HEK293 (cell line): ENCODE data around the gene MERTK.

ENCODE experiments used
- CTCF ChIA-PET: fragments of 350-600 bp; formaldehyde crosslinking; extraction: SDS; loops from one replicate; lab custom pipeline; 2021; ENCODE audit warnings: antibody characterized with exemption; lab: Yijun Ruan, JAX
- POLR2A ChIA-PET: fragments of 300-600 bp; formaldehyde crosslinking; extraction: SDS; loops from one replicate; lab custom pipeline; 2020; ENCODE audit warnings: antibody characterized with exemption, inconsistent platforms; lab: Yijun Ruan, JAX
- H3K27ac ChIP-seq: fragments of 200-500 bp; sonication (Bioruptor generic); 2 replicates; pipeline ENCODE4 v1.5.1; 2014; ENCODE audit warnings: low read depth, low read length, control low read depth, inconsistent platforms; ENCODE audit errors: extremely low read depth
- H3K36me3 ChIP-seq, 2 experiments: fragments of 200-500 bp in 1 of 2; sonication (Bioruptor generic) in 1 of 2; 1 replicate in 1 of 2; 2 replicates in 1 of 2; pipeline ENCODE4 v1.5.1; 2014 to 2017; ENCODE audit warnings: inconsistent platforms in 2 of 2, low read length in 2 of 2; ENCODE audit not compliant: control insufficient read depth in 2 of 2, insufficient read depth in 1 of 2
- H3K4me1 ChIP-seq: fragments of 200-500 bp; sonication (Bioruptor generic); 2 replicates; pipeline ENCODE4 v1.5.1; 2014; ENCODE audit warnings: mild to moderate bottlenecking, low read length, inconsistent platforms; ENCODE audit not compliant: control insufficient read depth, insufficient read depth
- H3K4me3 ChIP-seq: 2 replicates; pipeline ENCODE4 v1.5.1; 2011; ENCODE audit warnings: low read depth, mild to moderate bottlenecking, control low read depth, low read length, moderate library complexity
- H3K9me3 ChIP-seq: fragments of 200-500 bp; sonication (Bioruptor generic); 2 replicates; pipeline ENCODE4 v1.5.1; 2014; ENCODE audit warnings: low read depth, low read length, inconsistent platforms; ENCODE audit not compliant: control insufficient read depth, insufficient read depth
- KLF10 ChIP-seq: fragments of 450-650 bp; IDR thresholded peaks from 2 replicates; pipeline ENCODE4 v1.5.1; 2018; ENCODE audit warnings: missing biosample characterization, mild to moderate bottlenecking, missing genetic modification characterization
- KLF7 ChIP-seq: fragments of 450-650 bp; formaldehyde crosslinking; IDR thresholded peaks from 2 replicates; pipeline ENCODE4 v1.5.1; 2016; ENCODE audit warnings: missing biosample characterization, missing genetic modification characterization, borderline replicate concordance
- OVOL3 ChIP-seq: fragments of 450-650 bp; formaldehyde crosslinking; IDR thresholded peaks from 2 replicates; pipeline ENCODE4 v1.5.1; 2016; ENCODE audit warnings: missing biosample characterization, missing genetic modification characterization
- PRDM1 ChIP-seq: fragments of 450-650 bp; formaldehyde crosslinking; IDR thresholded peaks from 2 replicates; pipeline ENCODE4; 2016; ENCODE audit warnings: missing biosample characterization, missing genetic modification characterization
- PRDM4 ChIP-seq: fragments of 450-650 bp; formaldehyde crosslinking; IDR thresholded peaks from 2 replicates; pipeline ENCODE4 v1.5.1; 2017; ENCODE audit warnings: missing biosample characterization, missing genetic modification characterization
- SP7 ChIP-seq: fragments of 450-650 bp; formaldehyde crosslinking; IDR thresholded peaks from 2 replicates; pipeline ENCODE4 v1.5.1; 2016; ENCODE audit warnings: missing biosample characterization, missing genetic modification characterization
- TCF7L2 ChIP-seq: IDR thresholded peaks from 2 replicates; pipeline ENCODE4 v1.6.1; 2011; ENCODE audit warnings: low read depth, mild to moderate bottlenecking, inconsistent platforms, low read length, moderate library complexity, borderline replicate concordance
- TRIM28 ChIP-seq: IDR thresholded peaks from 2 replicates; pipeline ENCODE4 v1.6.1; 2011; ENCODE audit warnings: low read length, control low read depth, borderline replicate concordance
- YY1 ChIP-seq: fragments of 450-650 bp; formaldehyde crosslinking; IDR thresholded peaks from 2 replicates; pipeline ENCODE4 v1.5.1; 2018; ENCODE audit warnings: missing biosample characterization, missing genetic modification characterization
- ZBTB20 ChIP-seq: fragments of 450-650 bp; formaldehyde crosslinking; IDR thresholded peaks from 2 replicates; pipeline ENCODE4 v1.5.1; 2016; ENCODE audit warnings: missing biosample characterization, missing genetic modification characterization
- ZBTB7A ChIP-seq: fragments of 450-650 bp; formaldehyde crosslinking; IDR thresholded peaks from 2 replicates; pipeline ENCODE4 v1.5.1; 2016; ENCODE audit warnings: low read depth, missing biosample characterization, missing genetic modification characterization
- ZNF133 ChIP-seq: fragments of 450-650 bp; formaldehyde crosslinking; IDR thresholded peaks from 2 replicates; pipeline ENCODE4 v1.5.1; 2016; ENCODE audit warnings: missing biosample characterization, missing genetic modification characterization
- ZNF157 ChIP-seq: fragments of 450-650 bp; formaldehyde crosslinking; IDR thresholded peaks from 2 replicates; pipeline ENCODE4 v1.5.1; 2016; ENCODE audit warnings: missing biosample characterization, missing genetic modification characterization
- ZNF16 ChIP-seq: fragments of 450-650 bp; formaldehyde crosslinking; IDR thresholded peaks from 2 replicates; pipeline ENCODE4 v1.5.1; 2016; ENCODE audit warnings: low read depth, missing biosample characterization, missing genetic modification characterization
- ZNF211 ChIP-seq: fragments of 450-650 bp; formaldehyde crosslinking; IDR thresholded peaks from 2 replicates; pipeline ENCODE4 v1.5.1; 2016; ENCODE audit warnings: low read depth, missing biosample characterization, missing genetic modification characterization
- ZNF221 ChIP-seq: fragments of 450-650 bp; formaldehyde crosslinking; IDR thresholded peaks from 2 replicates; pipeline ENCODE4 v1.5.1; 2017; ENCODE audit warnings: missing biosample characterization, missing genetic modification characterization, borderline replicate concordance
- ZNF23 ChIP-seq: fragments of 450-650 bp; formaldehyde crosslinking; IDR thresholded peaks from 2 replicates; pipeline ENCODE4 v1.5.1; 2016; ENCODE audit warnings: missing biosample characterization, missing genetic modification characterization, borderline replicate concordance
- ZNF324 ChIP-seq: fragments of 450-650 bp; formaldehyde crosslinking; IDR thresholded peaks from 2 replicates; pipeline ENCODE4 v1.5.1; 2016; ENCODE audit warnings: missing biosample characterization, missing genetic modification characterization
- ZNF335 ChIP-seq: fragments of 450-650 bp; formaldehyde crosslinking; conservative IDR thresholded peaks from 2 replicates; pipeline ENCODE4 v1.5.1; 2016; ENCODE audit warnings: missing biosample characterization, missing genetic modification characterization
- ZNF366 ChIP-seq: fragments of 450-650 bp; formaldehyde crosslinking; conservative IDR thresholded peaks from 2 replicates; pipeline ENCODE4 v1.5.1; 2016; ENCODE audit warnings: missing biosample characterization, missing genetic modification characterization
- ZNF549 ChIP-seq: fragments of 450-650 bp; IDR thresholded peaks from 2 replicates; pipeline ENCODE4 v1.5.1; 2018; ENCODE audit warnings: missing biosample characterization, missing genetic modification characterization, mild to moderate bottlenecking, inconsistent platforms, moderate library complexity
- ZNF610 ChIP-seq: fragments of 450-650 bp; formaldehyde crosslinking; IDR thresholded peaks from 2 replicates; pipeline ENCODE4 v1.5.1; 2016; ENCODE audit warnings: missing biosample characterization, missing genetic modification characterization, borderline replicate concordance
- TF ChIP-seq, protein P1 (sequence below): fragments of 450-650 bp; formaldehyde crosslinking; IDR thresholded peaks from 2 replicates; pipeline ENCODE4 v1.5.1; 2016; ENCODE audit warnings: missing biosample characterization, missing genetic modification characterization
- TF ChIP-seq, protein P2 (sequence below): fragments of 450-650 bp; formaldehyde crosslinking; IDR thresholded peaks from 2 replicates; pipeline ENCODE4 v1.5.1; 2016; ENCODE audit warnings: missing biosample characterization, missing genetic modification characterization, borderline replicate concordance

Gene MERTK

DNA sequence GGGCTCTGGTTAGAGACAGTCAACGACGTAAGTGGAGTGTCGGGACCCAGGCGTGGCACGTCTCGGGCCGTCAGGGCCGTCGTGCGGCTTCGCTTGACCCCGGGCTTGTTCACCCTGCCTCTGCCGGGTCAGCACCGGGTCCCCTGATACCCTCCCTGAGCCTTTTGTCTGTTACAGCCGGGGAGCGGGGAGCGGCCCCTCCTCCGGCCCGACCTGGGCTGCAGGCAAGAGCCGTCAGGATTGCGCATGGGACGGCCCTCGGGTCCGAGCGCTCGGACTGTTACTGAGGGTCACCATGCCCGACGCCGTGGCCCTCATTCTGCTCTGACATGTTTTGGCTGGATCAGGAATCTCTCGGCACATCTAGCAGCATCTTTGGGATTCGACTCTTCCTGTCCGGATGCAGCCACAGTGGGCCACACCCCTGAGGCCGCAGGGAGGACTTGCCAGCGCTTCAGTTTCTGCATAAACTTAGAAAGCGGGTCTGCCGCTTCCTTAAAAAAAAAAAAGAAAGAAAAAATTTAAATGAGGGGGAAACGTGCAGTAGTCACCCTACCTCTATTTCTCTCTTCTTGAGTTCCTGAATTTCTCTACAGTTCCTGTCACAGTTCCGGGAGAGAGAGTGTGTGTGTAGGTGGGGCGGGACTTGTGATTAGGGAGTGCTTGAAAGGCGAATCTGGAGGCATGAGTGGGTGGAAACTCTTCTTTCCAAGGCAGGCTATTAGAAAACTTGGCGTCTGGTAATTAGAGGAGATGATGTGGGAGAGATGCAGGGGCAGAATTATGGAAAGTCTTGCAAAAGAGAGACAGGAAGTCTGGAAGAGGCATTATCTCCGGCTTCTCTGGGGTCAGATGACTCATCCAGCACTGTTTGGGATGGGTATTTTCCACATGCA lies 157.6 kb downstream of the MERTK start (continued):
- TF ChIP-seq ZNF133 (no peak), PRDM4 (peak; percentile 93), ZBTB20 (peak; percentile 41; the same call in 1 of the 2 replicates)
- TF ChIP-seq, all 188 proteins: peak for 27

DNA sequence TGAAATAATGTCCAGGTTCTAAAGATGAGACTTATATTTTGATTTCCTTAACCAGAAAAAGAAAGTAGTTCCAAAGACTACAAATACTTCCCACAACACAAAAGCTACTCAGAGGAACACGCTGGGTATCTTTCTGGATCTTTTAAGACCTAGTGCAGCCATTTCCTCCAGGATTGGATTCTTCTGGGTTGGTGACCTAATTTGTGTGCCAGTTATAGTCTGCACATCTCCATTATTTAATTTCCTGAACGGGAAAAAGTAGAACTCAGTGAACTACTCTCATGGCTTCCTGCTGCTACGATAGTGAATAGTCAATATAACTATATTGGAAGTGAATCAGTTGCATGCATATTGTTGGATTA lies 158.2 kb downstream of the MERTK start:
- no peak for TF ChIP-seq ZBTB7A
- no peak for TF ChIP-seq TCF7L2
- no peak for TF ChIP-seq KLF7 (tag by site-specific recombination)
- TF ChIP-seq TRIM28 = no peak
- 0 out of 2 replicates have a peak, but pooled peaks have one; percentile 1 for TF ChIP-seq SP7
- TF ChIP-seq, protein P1, sequence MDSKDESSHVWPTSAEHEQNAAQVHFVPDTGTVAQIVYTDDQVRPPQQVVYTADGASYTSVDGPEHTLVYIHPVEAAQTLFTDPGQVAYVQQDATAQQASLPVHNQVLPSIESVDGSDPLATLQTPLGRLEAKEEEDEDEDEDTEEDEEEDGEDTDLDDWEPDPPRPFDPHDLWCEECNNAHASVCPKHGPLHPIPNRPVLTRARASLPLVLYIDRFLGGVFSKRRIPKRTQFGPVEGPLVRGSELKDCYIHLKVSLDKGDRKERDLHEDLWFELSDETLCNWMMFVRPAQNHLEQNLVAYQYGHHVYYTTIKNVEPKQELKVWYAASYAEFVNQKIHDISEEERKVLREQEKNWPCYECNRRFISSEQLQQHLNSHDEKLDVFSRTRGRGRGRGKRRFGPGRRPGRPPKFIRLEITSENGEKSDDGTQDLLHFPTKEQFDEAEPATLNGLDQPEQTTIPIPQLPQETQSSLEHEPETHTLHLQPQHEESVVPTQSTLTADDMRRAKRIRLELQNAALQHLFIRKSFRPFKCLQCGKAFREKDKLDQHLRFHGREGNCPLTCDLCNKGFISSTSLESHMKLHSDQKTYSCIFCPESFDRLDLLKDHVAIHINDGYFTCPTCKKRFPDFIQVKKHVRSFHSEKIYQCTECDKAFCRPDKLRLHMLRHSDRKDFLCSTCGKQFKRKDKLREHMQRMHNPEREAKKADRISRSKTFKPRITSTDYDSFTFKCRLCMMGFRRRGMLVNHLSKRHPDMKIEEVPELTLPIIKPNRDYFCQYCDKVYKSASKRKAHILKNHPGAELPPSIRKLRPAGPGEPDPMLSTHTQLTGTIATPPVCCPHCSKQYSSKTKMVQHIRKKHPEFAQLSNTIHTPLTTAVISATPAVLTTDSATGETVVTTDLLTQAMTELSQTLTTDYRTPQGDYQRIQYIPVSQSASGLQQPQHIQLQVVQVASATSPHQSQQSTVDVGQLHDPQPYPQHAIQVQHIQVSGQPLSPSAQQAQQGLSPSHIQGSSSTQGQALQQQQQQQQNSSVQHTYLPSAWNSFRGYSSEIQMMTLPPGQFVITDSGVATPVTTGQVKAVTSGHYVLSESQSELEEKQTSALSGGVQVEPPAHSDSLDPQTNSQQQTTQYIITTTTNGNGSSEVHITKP = 0 out of 2 replicates have a peak, but pooled peaks have one; percentile 6
- TF ChIP-seq ZNF610 = no peak
- TF ChIP-seq ZNF221 (tag by site-specific recombination) = no peak
- TF ChIP-seq ZNF366 = 0 out of 2 replicates have a peak, but pooled peaks have one; percentile 5
- no peak for TF ChIP-seq ZNF324 (tag by site-specific recombination)
- no peak overlapping the region for H3K27ac ChIP-seq
- peaks cover 0 to under 1% of the 10 kb centered on the region in 2 experiments; a peak in 2 of 3 replicates for H3K36me3 ChIP-seq
- H3K9me3 ChIP-seq = no peaks in the 10 kb centered on the region
- ChIA-PET CTCF (no interaction called here), POLR2A (no interaction called here)
- H3K4me3 ChIP-seq = peak overlapping the region; percentile 86
- H3K4me1 ChIP-seq = peaks cover 6% of the 10 kb centered on the region

GRCh38 chr2:112059671-112060070 lies 161.3 kb downstream of the MERTK start:
- ChIA-PET CTCF (no interaction called here), POLR2A (no interaction called here)
- peaks cover 0 to 19% of the 10 kb centered on the region in 2 experiments; a peak in 2 of 3 replicates for H3K36me3 ChIP-seq
- peaks cover 3% of the 10 kb centered on the region for H3K4me1 ChIP-seq
- no peak overlapping the region for H3K4me3 ChIP-seq
- no peaks in the 10 kb centered on the region for H3K9me3 ChIP-seq
- no peak overlapping the region for H3K27ac ChIP-seq
- TF ChIP-seq, protein P2, sequence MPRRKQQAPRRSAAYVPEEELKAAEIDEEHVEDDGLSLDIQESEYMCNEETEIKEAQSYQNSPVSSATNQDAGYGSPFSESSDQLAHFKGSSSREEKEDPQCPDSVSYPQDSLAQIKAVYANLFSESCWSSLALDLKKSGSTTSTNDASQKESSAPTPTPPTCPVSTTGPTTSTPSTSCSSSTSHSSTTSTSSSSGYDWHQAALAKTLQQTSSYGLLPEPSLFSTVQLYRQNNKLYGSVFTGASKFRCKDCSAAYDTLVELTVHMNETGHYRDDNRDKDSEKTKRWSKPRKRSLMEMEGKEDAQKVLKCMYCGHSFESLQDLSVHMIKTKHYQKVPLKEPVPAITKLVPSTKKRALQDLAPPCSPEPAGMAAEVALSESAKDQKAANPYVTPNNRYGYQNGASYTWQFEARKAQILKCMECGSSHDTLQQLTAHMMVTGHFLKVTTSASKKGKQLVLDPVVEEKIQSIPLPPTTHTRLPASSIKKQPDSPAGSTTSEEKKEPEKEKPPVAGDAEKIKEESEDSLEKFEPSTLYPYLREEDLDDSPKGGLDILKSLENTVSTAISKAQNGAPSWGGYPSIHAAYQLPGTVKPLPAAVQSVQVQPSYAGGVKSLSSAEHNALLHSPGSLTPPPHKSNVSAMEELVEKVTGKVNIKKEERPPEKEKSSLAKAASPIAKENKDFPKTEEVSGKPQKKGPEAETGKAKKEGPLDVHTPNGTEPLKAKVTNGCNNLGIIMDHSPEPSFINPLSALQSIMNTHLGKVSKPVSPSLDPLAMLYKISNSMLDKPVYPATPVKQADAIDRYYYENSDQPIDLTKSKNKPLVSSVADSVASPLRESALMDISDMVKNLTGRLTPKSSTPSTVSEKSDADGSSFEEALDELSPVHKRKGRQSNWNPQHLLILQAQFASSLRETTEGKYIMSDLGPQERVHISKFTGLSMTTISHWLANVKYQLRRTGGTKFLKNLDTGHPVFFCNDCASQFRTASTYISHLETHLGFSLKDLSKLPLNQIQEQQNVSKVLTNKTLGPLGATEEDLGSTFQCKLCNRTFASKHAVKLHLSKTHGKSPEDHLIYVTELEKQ = no peak
- no peak for TF ChIP-seq ZNF23 (tag by site-specific recombination)
- no peak for TF ChIP-seq ZNF157 (tag by site-specific recombination)
- TF ChIP-seq TCF7L2 = no peak
- TF ChIP-seq ZNF335 (tag by site-specific recombination) = no peak
- no peak for TF ChIP-seq ZNF549
- TF ChIP-seq OVOL3 (tag by site-specific recombination) = no peak
- TF ChIP-seq YY1 (tag by site-specific recombination) = no peak
- no peak for TF ChIP-seq KLF10
- TF ChIP-seq ZNF16 (tag by site-specific recombination) = no peak
- no peak for TF ChIP-seq KLF7 (tag by site-specific recombination)
- no peak for TF ChIP-seq ZNF133
- no peak for TF ChIP-seq ZNF211 (tag by site-specific recombination)
- TF ChIP-seq PRDM1 (tag by site-specific recombination) = no peak
